HUES6 (cell line): ENCODE measurements around the gene CACNB2.
"Not testable (repeated sequence)": the region's sequence is repeated elsewhere in the genome, so short reads cannot be mapped to it uniquely, and the experiment has no call there.

Source experiments
- H3K27ac ChIP-seq: 2 replicates; pipeline ENCODE4 v1.7.0; 2013; ENCODE audit warnings: low read depth, mild to moderate bottlenecking, low read length, inconsistent platforms
- H3K27me3 ChIP-seq: 2 replicates; pipeline ENCODE4 v1.6.1; 2013; ENCODE audit warnings: low read length; ENCODE audit not compliant: control insufficient read depth, insufficient read depth
- H3K36me3 ChIP-seq: 2 replicates; pipeline ENCODE4 v1.6.1; 2013; ENCODE audit warnings: low read length; ENCODE audit not compliant: control insufficient read depth, insufficient read depth
- H3K4me1 ChIP-seq: 2 replicates; pipeline ENCODE4 v1.6.1; 2013; ENCODE audit warnings: low read length; ENCODE audit not compliant: control insufficient read depth, insufficient read depth
- H3K4me3 ChIP-seq: 2 replicates; pipeline ENCODE4 v1.5.1; 2013; ENCODE audit warnings: low read depth, low read length
- H3K9ac ChIP-seq: one replicate; pipeline ENCODE4 v1.6.1; 2013; ENCODE audit warnings: mild to moderate bottlenecking, low read length
- H3K9me3 ChIP-seq: 2 replicates; pipeline ENCODE4 v1.6.1; 2013; ENCODE audit warnings: low read depth, low read length; ENCODE audit not compliant: control insufficient read depth, insufficient read depth

CACNB2 gene

GRCh38 chr10:18423058-18423637 is 282.9 kb downstream of the CACNB2 start:
- Histone ChIP-seq H3K9ac (no peak overlapping the region), H3K27ac (no peak overlapping the region), H3K9me3 (no peaks in the 10 kb centered on the region), H3K36me3 (no peaks in the 10 kb centered on the region), H3K4me3 (no peak overlapping the region), H3K27me3 (no peaks in the 10 kb centered on the region), H3K4me1 (no peaks in the 10 kb centered on the region)

GRCh38 chr10:18424200-18424599 is 284.0 kb downstream of the CACNB2 start:
- Histone ChIP-seq H3K9me3 (no peaks in the 10 kb centered on the region), H3K27me3 (no peaks in the 10 kb centered on the region), H3K36me3 (no peaks in the 10 kb centered on the region), H3K27ac (no peak overlapping the region), H3K4me3 (no peak overlapping the region), H3K4me1 (no peaks in the 10 kb centered on the region), H3K9ac (no peak overlapping the region)

GRCh38 chr10:18429335-18429734 is 289.1 kb downstream of the CACNB2 start:
- Histone ChIP-seq H3K9ac (no peak overlapping the region), H3K27me3 (no peaks in the 10 kb centered on the region), H3K36me3 (no peaks in the 10 kb centered on the region), H3K27ac (no peak overlapping the region), H3K9me3 (no peaks in the 10 kb centered on the region), H3K4me1 (no peaks in the 10 kb centered on the region), H3K4me3 (no peak overlapping the region)

GRCh38 chr10:18436902-18437301 is 296.7 kb downstream of the CACNB2 start:
- Histone ChIP-seq H3K4me1 (no peaks in the 10 kb centered on the region), H3K27me3 (no peaks in the 10 kb centered on the region), H3K4me3 (no peak overlapping the region), H3K27ac (no peak overlapping the region), H3K9me3 (no peaks in the 10 kb centered on the region), H3K36me3 (no peaks in the 10 kb centered on the region), H3K9ac (no peak overlapping the region)

GRCh38 chr10:18437486-18437885 is 297.3 kb downstream of the CACNB2 start:
- Histone ChIP-seq H3K27ac (no peak overlapping the region), H3K9ac (no peak overlapping the region), H3K9me3 (no peaks in the 10 kb centered on the region), H3K4me1 (no peaks in the 10 kb centered on the region), H3K27me3 (no peaks in the 10 kb centered on the region), H3K36me3 (no peaks in the 10 kb centered on the region), H3K4me3 (no peak overlapping the region)

- no peaks in the 10 kb centered on the region for H3K36me3 ChIP-seq
- H3K27me3 ChIP-seq: no peaks in the 10 kb centered on the region
- no peaks in the 10 kb centered on the region for H3K9me3 ChIP-seq
- H3K9ac ChIP-seq: no peak overlapping the region
- no peak overlapping the region for H3K4me3 ChIP-seq
- H3K27ac ChIP-seq: no peak overlapping the region
- no peaks in the 10 kb centered on the region for H3K4me1 ChIP-seq
Measured at GRCh38 chr10:18438361-18439126, 298.3 kb downstream of the CACNB2 start.

GRCh38 chr10:18439601-18440000 is 299.4 kb downstream of the CACNB2 start:
- no peak overlapping the region for H3K27ac ChIP-seq
- H3K4me3 ChIP-seq: no peak overlapping the region
- H3K4me1 ChIP-seq: no peaks in the 10 kb centered on the region
- no peaks in the 10 kb centered on the region for H3K27me3 ChIP-seq
- no peak overlapping the region for H3K9ac ChIP-seq
- H3K9me3 ChIP-seq: no peaks in the 10 kb centered on the region
- no peaks in the 10 kb centered on the region for H3K36me3 ChIP-seq

- not testable (repeated sequence) for H3K36me3 ChIP-seq, H3K27me3 ChIP-seq, H3K4me3 ChIP-seq, H3K4me1 ChIP-seq, H3K9ac ChIP-seq, H3K27ac ChIP-seq, H3K9me3 ChIP-seq
Measured at GRCh38 chr10:18445635-18446034, 305.4 kb downstream of the CACNB2 start.

GRCh38 chr10:18446205-18446604 is 306.0 kb downstream of the CACNB2 start:
- H3K9me3 ChIP-seq: no peaks in the 10 kb centered on the region
- H3K36me3 ChIP-seq: no peaks in the 10 kb centered on the region
- no peaks in the 10 kb centered on the region for H3K27me3 ChIP-seq
- no peak overlapping the region for H3K27ac ChIP-seq
- no peak overlapping the region for H3K4me3 ChIP-seq
- no peak overlapping the region for H3K9ac ChIP-seq
- H3K4me1 ChIP-seq: no peaks in the 10 kb centered on the region

- H3K27me3 ChIP-seq: no peaks in the 10 kb centered on the region
- H3K27ac ChIP-seq: no peak overlapping the region
- no peak overlapping the region for H3K9ac ChIP-seq
- H3K9me3 ChIP-seq: no peaks in the 10 kb centered on the region
- no peaks in the 10 kb centered on the region for H3K36me3 ChIP-seq
- H3K4me1 ChIP-seq: no peaks in the 10 kb centered on the region
- H3K4me3 ChIP-seq: no peak overlapping the region
Measured at GRCh38 chr10:18449611-18450026, 309.4 kb downstream of the CACNB2 start.

GRCh38 chr10:18450298-18450697 is 310.1 kb downstream of the CACNB2 start:
- Histone ChIP-seq H3K36me3 (no peaks in the 10 kb centered on the region), H3K4me1 (no peaks in the 10 kb centered on the region), H3K27me3 (no peaks in the 10 kb centered on the region), H3K4me3 (no peak overlapping the region), H3K27ac (no peak overlapping the region), H3K9ac (no peak overlapping the region), H3K9me3 (no peaks in the 10 kb centered on the region)
